Measurements from ENCODE around the gene MELK. TPM values are rescaled to one million over a fixed set of nuclear protein-coding genes. Genes with fewer than 3 reads are reported as not detected.

MELK gene
- total RNA-seq, 1 experiment from 2014 or later: 63.2 TPM

- Histone ChIP-seq H3K4me1 (ENCODE audit: control insufficient read depth in 1 of 2, insufficient read depth in 2 of 2, low read length in 2 of 2) (no peaks in the 10 kb centered on the region), H3K27me3 (ENCODE audit: insufficient read depth, low read length) (no peaks in the 10 kb centered on the region), H3K9ac (ENCODE audit: low read length) (no peak overlapping the region), H3K79me2 (ENCODE audit: insufficient read depth, low read length) (no peaks in the 10 kb centered on the region; the same call in 1 of the 2 replicates), H2AFZ (ENCODE audit: low read depth, low read length, poor library complexity, severe bottlenecking) (no peak overlapping the region), H4K20me1 (ENCODE audit: insufficient read depth) (no peaks in the 10 kb centered on the region), H3K4me2 (ENCODE audit: low read length) (no peak overlapping the region), H3K9me2 (ENCODE audit: insufficient read depth) (no peaks in the 10 kb centered on the region), H3K9me3 (ENCODE audit: control insufficient read depth in 1 of 2, insufficient read depth in 1 of 2, low read depth in 1 of 2, low read length in 2 of 2) (no peaks in the 10 kb centered on the region), H3K4me3 (replicated peaks in 1 of 2; ENCODE audit: low read depth in 1 of 2, low read length in 2 of 2) (no peak overlapping the region), H3K27ac (ENCODE audit: low read depth, low read length) (no peak overlapping the region), H3K36me3 (ENCODE audit: control insufficient read depth in 1 of 2, insufficient read depth in 2 of 2, low read length in 2 of 2) (peaks cover 23 to 43% of the 10 kb centered on the region in 2 experiments)
- intact Hi-C loops (cut with micrococcal nuclease): no loop called here
- CTCF ChIA-PET: no interaction called here
- ATAC-seq (no peak), DNase-seq (ENCODE audit: low read depth, low spot score) (no peak)
- TF ChIP-seq ATF3 (IDR thresholded peaks at IDR 0.05) (no peak), YY1 (IDR thresholded peaks at IDR 0.05; ENCODE audit: extremely low read depth, insufficient replicate concordance, low read depth, low read length) (no peak), JUND (IDR thresholded peaks at IDR 0.05) (no peak), SIN3A (IDR thresholded peaks at IDR 0.05; ENCODE audit: low read depth) (no peak), SP1 (IDR thresholded peaks at IDR 0.05; ENCODE audit: low read depth) (no peak), SRF (IDR thresholded peaks at IDR 0.05; ENCODE audit: low read depth) (no peak), REST (IDR thresholded peaks at IDR 0.05; ENCODE audit: low read depth) (no peak), RAD21 (IDR thresholded peaks at IDR 0.05; ENCODE audit: low read depth) (no peak), EGR1 (IDR thresholded peaks at IDR 0.05; ENCODE audit: low read depth) (no peak), ZNF274 (IDR thresholded peaks at IDR 0.05; ENCODE audit: low read depth, low read length) (no peak), ZBTB33 (IDR thresholded peaks at IDR 0.05; ENCODE audit: extremely low read depth, insufficient replicate concordance, low read length) (no peak), TCF7L2 (IDR thresholded peaks at IDR 0.05; ENCODE audit: borderline replicate concordance, extremely low read depth, insufficient read depth, insufficient read length) (no peak), MAX (IDR thresholded peaks at IDR 0.05) (no peak), CEBPB (IDR thresholded peaks at IDR 0.05; ENCODE audit: low read depth) (no peak), CBX3 (IDR thresholded peaks at IDR 0.05; ENCODE audit: low read depth) (no peak), ELF1 (IDR thresholded peaks at IDR 0.05; ENCODE audit: borderline replicate concordance, low read depth) (no peak), FOSL1 (IDR thresholded peaks at IDR 0.05; ENCODE audit: low read depth) (no peak), POLR2AphosphoS5 (IDR thresholded peaks at IDR 0.05; ENCODE audit: low read depth, low read length) (no peak)
- RAD21 ChIA-PET (ENCODE audit: low non-redundant PET in 1 of 2, low total read pairs in 2 of 2, uncharacterized antibody in 2 of 2, unreplicated experiment in 2 of 2): no interaction called here
- POLR2A ChIA-PET: no interaction called here
- no TSS peak for BruUV-seq (replicated peaks)
Measured at GRCh38 chr9:36676091-36676490, 103.4 kb downstream of the MELK start.
